ENCODE measurements around the gene IQGAP3.
A peak's percentile ranks its signal among the peaks of the same experiment; 100 is the strongest.

IQGAP3 gene

DNA sequence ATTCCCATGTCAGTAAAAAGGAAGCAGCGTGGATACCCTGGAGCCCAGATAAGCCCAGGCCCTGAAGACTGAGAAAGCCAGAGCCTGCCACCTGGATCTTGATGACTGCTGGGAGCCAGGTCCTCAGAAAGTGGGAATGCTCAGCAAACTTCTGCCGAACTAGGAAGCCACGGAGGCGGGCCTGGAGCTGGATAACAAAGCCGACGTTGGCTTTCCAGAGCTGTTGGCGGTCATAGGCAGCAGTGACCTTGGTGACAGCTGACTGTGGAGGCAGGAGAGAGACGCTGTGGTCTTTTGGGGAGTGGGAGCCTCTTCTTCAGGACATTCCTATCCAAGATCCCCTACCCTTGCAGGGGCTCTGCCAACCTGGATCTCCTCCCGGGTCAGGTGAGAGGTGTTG, 24.4 kb downstream of the IQGAP3 start:
- peak overlapping the region in 2 of 11 experiments; percentile 16 to 29; a peak in 1 of 22 replicates for H3K9ac ChIP-seq
- H3K27ac ChIP-seq, result peak overlapping the region in 7 of 11 experiments; percentile 9 to 94 (median 27); a peak in 5 of 22 replicates
- peaks cover 0 to 95% (median 79%) of the 10 kb centered on the region in 11 experiments; a peak in 18 of 22 replicates for H3K36me3 ChIP-seq
- H4K20me1 ChIP-seq, result no peaks in the 10 kb centered on the region
- H3K4me3 ChIP-seq, result no peak overlapping the region
- TF ChIP-seq Cebpa-rat (IDR thresholded peaks at IDR 0.05), result no peak
- no peak overlapping the region; a peak in 1 of 22 replicates for H3K4me2 ChIP-seq
- peaks cover 0 to 8% (median 0%) of the 10 kb centered on the region in 11 experiments; a peak in 2 of 22 replicates for H3K9me3 ChIP-seq (replicated peaks in 1 of 11)
- peaks cover 44 to 70% (median 53%) of the 10 kb centered on the region in 10 experiments for H3K4me1 ChIP-seq
- H3K27me3 ChIP-seq, result no peaks in the 10 kb centered on the region

GRCh38 chr1:156547434-156547833, 24.9 kb downstream of the IQGAP3 start:
- Histone ChIP-seq H4K20me1 (no peaks in the 10 kb centered on the region), H3K27ac (peak overlapping the region in 2 of 11 experiments; percentile 6 to 14; a peak in 2 of 22 replicates), H3K9me3 (replicated peaks in 1 of 11) (peaks cover 0 to 2% (median 0%) of the 10 kb centered on the region in 11 experiments; a peak in 2 of 22 replicates), H3K36me3 (peaks cover 0 to 98% (median 84%) of the 10 kb centered on the region in 11 experiments; a peak in 18 of 22 replicates), H3K4me1 (peaks cover 38 to 70% (median 50%) of the 10 kb centered on the region in 10 experiments), H3K4me2 (no peak overlapping the region), H3K4me3 (no peak overlapping the region), H3K9ac (no peak overlapping the region), H3K27me3 (no peaks in the 10 kb centered on the region)
- no peak for TF ChIP-seq Cebpa-rat (IDR thresholded peaks at IDR 0.05)

GRCh38 chr1:156546267-156546666, 26.1 kb downstream of the IQGAP3 start:
- peaks cover 0 to 100% (median 84%) of the 10 kb centered on the region in 11 experiments; a peak in 18 of 22 replicates for H3K36me3 ChIP-seq
- no peak overlapping the region for H3K4me3 ChIP-seq
- no peaks in the 10 kb centered on the region for H3K9me3 ChIP-seq (replicated peaks in 1 of 11)
- no peak overlapping the region for H3K27ac ChIP-seq
- no peaks in the 10 kb centered on the region for H3K27me3 ChIP-seq
- no peak overlapping the region for H3K4me2 ChIP-seq
- peaks cover 27 to 70% (median 42%) of the 10 kb centered on the region in 10 experiments for H3K4me1 ChIP-seq
- no peak overlapping the region for H3K9ac ChIP-seq
- no peaks in the 10 kb centered on the region for H4K20me1 ChIP-seq
- TF ChIP-seq Cebpa-rat (IDR thresholded peaks at IDR 0.05), result no peak

DNA sequence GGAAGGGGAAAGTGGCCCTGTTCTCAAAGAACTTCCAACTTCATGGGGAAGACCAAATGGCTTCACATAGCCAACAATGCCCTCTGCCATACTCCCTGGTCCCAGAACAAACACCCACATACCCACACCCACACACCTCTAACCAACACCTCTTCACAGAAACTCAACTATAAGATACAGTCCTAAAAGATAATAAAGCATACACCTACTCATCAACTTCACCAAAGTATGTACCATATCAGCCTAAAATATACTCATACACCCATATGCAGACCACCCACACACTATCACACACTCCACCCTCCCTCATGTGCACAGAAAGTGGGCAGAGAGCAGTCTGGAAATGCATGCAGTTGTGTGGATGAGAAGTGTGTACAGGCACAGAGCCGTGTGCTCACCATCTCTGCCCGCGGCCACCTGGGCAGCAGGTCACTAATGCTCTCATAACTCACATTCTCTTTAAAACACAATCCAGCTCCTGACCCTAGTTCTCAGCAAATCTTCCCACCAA, 27.7 kb downstream of the IQGAP3 start:
- peak overlapping the region in 2 of 11 experiments; percentile 8 to 82; a peak in 1 of 22 replicates for H3K4me2 ChIP-seq
- H3K27me3 ChIP-seq, result no peaks in the 10 kb centered on the region
- peaks cover 11 to 70% (median 34%) of the 10 kb centered on the region in 10 experiments; a peak in 19 of 20 replicates for H3K4me1 ChIP-seq
- H3K36me3 ChIP-seq, result peaks cover 0 to 100% (median 93%) of the 10 kb centered on the region in 11 experiments; a peak in 18 of 22 replicates
- no peak for TF ChIP-seq Cebpa-rat (IDR thresholded peaks at IDR 0.05)
- H3K27ac ChIP-seq, result no peak overlapping the region; a peak in 1 of 22 replicates
- H3K9ac ChIP-seq, result no peak overlapping the region
- no peak overlapping the region for H3K4me3 ChIP-seq
- H4K20me1 ChIP-seq, result no peaks in the 10 kb centered on the region
- H3K9me3 ChIP-seq (replicated peaks in 1 of 11), result no peaks in the 10 kb centered on the region

DNA sequence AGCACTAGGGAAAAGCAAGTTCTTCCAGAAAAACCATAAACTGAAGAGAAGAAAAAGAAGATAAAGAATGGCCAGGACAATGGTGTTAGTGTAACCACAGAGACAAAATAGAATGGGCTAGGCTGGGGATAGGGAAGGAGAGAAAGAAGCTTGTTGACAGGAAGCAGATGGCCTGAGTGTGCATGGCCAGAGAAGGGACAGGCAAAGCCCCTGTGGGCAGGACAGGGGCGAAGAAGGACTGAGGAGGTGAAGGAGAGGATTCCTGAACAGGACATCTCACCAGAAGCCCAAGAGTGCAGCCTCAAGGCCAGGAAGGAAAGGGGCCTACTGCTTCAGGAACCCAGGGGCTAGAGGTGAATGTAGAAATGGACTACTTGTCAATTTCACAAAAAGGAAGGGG, 29.3 kb downstream of the IQGAP3 start:
- H3K4me3 ChIP-seq, result no peak overlapping the region
- no peak for TF ChIP-seq Cebpa-rat (IDR thresholded peaks at IDR 0.05)
- H3K4me2 ChIP-seq, result peak overlapping the region in 5 of 11 experiments; percentile 47 to 82 (median 64); a peak in 11 of 22 replicates
- peaks cover 9 to 65% (median 29%) of the 10 kb centered on the region in 10 experiments; a peak in 17 of 20 replicates for H3K4me1 ChIP-seq
- H4K20me1 ChIP-seq, result no peaks in the 10 kb centered on the region
- no peak overlapping the region for H3K9ac ChIP-seq
- peaks cover 0 to 100% (median 94%) of the 10 kb centered on the region in 11 experiments; a peak in 18 of 22 replicates for H3K36me3 ChIP-seq
- H3K27ac ChIP-seq, result peak overlapping the region in 6 of 11 experiments; percentile 2 to 54 (median 44); a peak in 10 of 22 replicates
- no peaks in the 10 kb centered on the region for H3K9me3 ChIP-seq (replicated peaks in 1 of 11)
- H3K27me3 ChIP-seq, result no peaks in the 10 kb centered on the region

GRCh38 chr1:156540955-156541354, 31.4 kb downstream of the IQGAP3 start:
- peaks cover 4 to 100% (median 91%) of the 10 kb centered on the region in 11 experiments; a peak in 21 of 22 replicates for H3K36me3 ChIP-seq

GRCh38 chr1:156539818-156540355, 32.5 kb downstream of the IQGAP3 start:
- H3K27me3 ChIP-seq, result no peaks in the 10 kb centered on the region
- peaks cover 10 to 100% (median 93%) of the 10 kb centered on the region in 11 experiments; a peak in 21 of 22 replicates for H3K36me3 ChIP-seq
- H3K4me2 ChIP-seq, result peak overlapping the region in 5 of 11 experiments; percentile 33 to 82 (median 63); a peak in 10 of 22 replicates
- H3K27ac ChIP-seq, result peak overlapping the region in 4 of 11 experiments; percentile 4 to 53 (median 50); a peak in 5 of 22 replicates
- no peaks in the 10 kb centered on the region for H3K9me3 ChIP-seq (replicated peaks in 1 of 11)
- 0 out of 20 replicates have a peak overlapping the region, but pooled peaks of 1 of the 10 experiments have one; percentile 1 for H3K4me3 ChIP-seq
- TF ChIP-seq Cebpa-rat (IDR thresholded peaks at IDR 0.05), result no peak
- H3K4me1 ChIP-seq, result peaks cover 9 to 64% (median 27%) of the 10 kb centered on the region in 10 experiments; a peak in 17 of 20 replicates
- no peaks in the 10 kb centered on the region for H4K20me1 ChIP-seq
- peak overlapping the region in 2 of 11 experiments; percentile 32 to 33; a peak in 3 of 22 replicates for H3K9ac ChIP-seq

More at GRCh38 chr1:156540955-156541354, 31.4 kb downstream of the IQGAP3 start:
- Histone ChIP-seq H3K9me3 (replicated peaks in 1 of 11) (no peaks in the 10 kb centered on the region), H3K4me1 (peaks cover 9 to 64% (median 27%) of the 10 kb centered on the region in 10 experiments; a peak in 17 of 20 replicates), H4K20me1 (no peaks in the 10 kb centered on the region), H3K27me3 (no peaks in the 10 kb centered on the region), H3K4me3 (no peak overlapping the region), H3K27ac (peak overlapping the region in 4 of 11 experiments; percentile 5 to 53 (median 50); a peak in 5 of 22 replicates), H3K4me2 (peak overlapping the region in 5 of 11 experiments; percentile 33 to 82 (median 63); a peak in 9 of 22 replicates), H3K9ac (peak overlapping the region in 4 of 11 experiments; percentile 1 to 33 (median 2); a peak in 3 of 22 replicates)
- no peak for TF ChIP-seq Cebpa-rat (IDR thresholded peaks at IDR 0.05)

DNA sequence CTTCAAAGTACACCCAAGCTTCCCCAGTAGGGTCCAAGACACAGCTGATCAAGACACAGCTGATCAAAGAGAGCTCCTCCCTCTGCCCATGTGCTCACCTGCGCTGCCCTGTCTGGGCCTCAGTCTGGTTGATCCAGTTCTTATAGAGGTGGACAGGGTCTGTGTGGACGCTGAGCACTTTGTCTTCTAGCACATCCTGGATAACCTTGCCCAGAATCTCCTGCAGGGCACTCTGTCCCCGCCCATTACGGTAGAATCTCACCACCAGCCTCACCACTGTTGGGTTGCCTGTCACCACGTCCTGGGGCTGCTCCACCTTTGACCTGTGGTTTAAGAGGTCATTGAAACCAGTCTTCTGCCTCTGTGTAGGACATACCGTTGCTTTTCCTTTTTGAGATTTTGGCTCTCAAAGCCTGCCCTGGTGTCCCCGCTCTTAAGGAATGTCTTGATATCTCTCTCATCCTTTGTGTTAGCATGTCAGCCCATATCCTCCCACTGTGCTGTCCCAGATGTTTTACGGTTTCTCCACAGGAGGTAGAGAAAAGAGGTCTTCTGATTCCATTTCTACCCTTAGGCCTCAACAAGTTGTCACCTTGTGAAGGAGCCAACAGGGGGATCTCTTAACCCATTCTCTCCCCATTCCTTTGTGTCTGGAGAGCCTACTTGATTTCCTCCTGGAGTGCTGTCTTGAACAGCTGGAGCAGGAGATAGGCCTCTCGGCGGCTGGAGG, 33.5 kb downstream of the IQGAP3 start:
- Histone ChIP-seq H3K27ac (peak overlapping the region in 1 of 11 experiments; percentile 24; a peak in 2 of 22 replicates), H3K9ac (no peak overlapping the region; a peak in 5 of 22 replicates), H3K9me3 (replicated peaks in 1 of 11) (no peaks in the 10 kb centered on the region), H4K20me1 (no peaks in the 10 kb centered on the region), H3K36me3 (peaks cover 16 to 100% (median 96%) of the 10 kb centered on the region in 11 experiments; a peak in 21 of 22 replicates), H3K4me2 (peak overlapping the region in 3 of 11 experiments; percentile 63 to 82 (median 80); a peak in 7 of 22 replicates), H3K4me3 (no peak overlapping the region), H3K4me1 (peaks cover 4 to 56% (median 21%) of the 10 kb centered on the region in 10 experiments; a peak in 16 of 20 replicates), H3K27me3 (no peaks in the 10 kb centered on the region)
- TF ChIP-seq Cebpa-rat (IDR thresholded peaks at IDR 0.05), result no peak
